GM18868 (cell line): ENCODE measurements around the gene LIF.
"Not testable (repeated sequence)": the region's sequence is repeated elsewhere in the genome, so short reads cannot be mapped to it uniquely, and the experiment has no call there.

Source experiments
- ATAC-seq: cut with Tn5 transposase; IDR thresholded peaks from one replicate; pipeline ENCODE4 v1.9.1; 2021; ENCODE audit warnings: mild to moderate bottlenecking, moderate library complexity; ENCODE audit not compliant: unreplicated experiment

LIF gene

GRCh38 chr22:30244641-30245040 lies 1.9 kb downstream of the LIF start:
- no peak for ATAC-seq

- no peak for ATAC-seq
Measured at GRCh38 chr22:30244066-30244465, 2.5 kb downstream of the LIF start.

GRCh38 chr22:30243661-30244060 lies 2.9 kb downstream of the LIF start:
- ATAC-seq, result no peak

GRCh38 chr22:30241576-30242371 lies 4.8 kb downstream of the LIF start:
- no peak for ATAC-seq

- no peak for ATAC-seq
Measured at GRCh38 chr22:30240541-30241417, 5.8 kb downstream of the LIF start.

- no peak for ATAC-seq
Measured at GRCh38 chr22:30239488-30240405, 6.8 kb downstream of the LIF start.

GRCh38 chr22:30238661-30239487 lies 7.7 kb downstream of the LIF start:
- ATAC-seq, result no peak

- ATAC-seq, result no peak
Measured at GRCh38 chr22:30238136-30238535, 8.4 kb downstream of the LIF start.

GRCh38 chr22:30236875-30237274 lies 9.7 kb downstream of the LIF start:
- no peak for ATAC-seq

GRCh38 chr22:30235687-30236170 lies 10.8 kb downstream of the LIF start:
- no peak for ATAC-seq

GRCh38 chr22:30234786-30235470 lies 11.6 kb downstream of the LIF start:
- no peak for ATAC-seq

- not testable (repeated sequence) for ATAC-seq
Measured at GRCh38 chr22:30234325-30234724, 12.2 kb downstream of the LIF start.

GRCh38 chr22:30233582-30233981 lies 13.0 kb downstream of the LIF start:
- ATAC-seq, result no peak

GRCh38 chr22:30232716-30233218 lies 13.8 kb downstream of the LIF start:
- no peak for ATAC-seq

GRCh38 chr22:30230787-30231461 lies 15.6 kb downstream of the LIF start:
- ATAC-seq, result no peak

GRCh38 chr22:30230330-30230729 lies 16.2 kb downstream of the LIF start:
- no peak for ATAC-seq

- no peak for ATAC-seq
Measured at GRCh38 chr22:30228509-30229359, 17.8 kb downstream of the LIF start.
